DND-41 (cell line): ENCODE data around the gene CLASP1.

Experiments
- EZH2 ChIP-seq: IDR thresholded peaks from 3 replicates; pipeline ENCODE4 v1.6.1; 2012; ENCODE audit warnings: borderline replicate concordance, low read depth, mild to moderate bottlenecking, moderate library complexity, low read length, inconsistent platforms; ENCODE audit not compliant: severe bottlenecking
- TF ChIP-seq, protein P1 (sequence below): IDR thresholded peaks from 2 replicates; pipeline ENCODE4 v1.5.1; 2012; ENCODE audit warnings: borderline replicate concordance, low read length, moderate library complexity, mild to moderate bottlenecking; ENCODE audit not compliant: poor library complexity, severe bottlenecking; ENCODE audit errors: extremely low read depth

GRCh38 chr2:121469356-121469755 is 179.9 kb downstream of the CLASP1 start:
- TF ChIP-seq, protein P1, sequence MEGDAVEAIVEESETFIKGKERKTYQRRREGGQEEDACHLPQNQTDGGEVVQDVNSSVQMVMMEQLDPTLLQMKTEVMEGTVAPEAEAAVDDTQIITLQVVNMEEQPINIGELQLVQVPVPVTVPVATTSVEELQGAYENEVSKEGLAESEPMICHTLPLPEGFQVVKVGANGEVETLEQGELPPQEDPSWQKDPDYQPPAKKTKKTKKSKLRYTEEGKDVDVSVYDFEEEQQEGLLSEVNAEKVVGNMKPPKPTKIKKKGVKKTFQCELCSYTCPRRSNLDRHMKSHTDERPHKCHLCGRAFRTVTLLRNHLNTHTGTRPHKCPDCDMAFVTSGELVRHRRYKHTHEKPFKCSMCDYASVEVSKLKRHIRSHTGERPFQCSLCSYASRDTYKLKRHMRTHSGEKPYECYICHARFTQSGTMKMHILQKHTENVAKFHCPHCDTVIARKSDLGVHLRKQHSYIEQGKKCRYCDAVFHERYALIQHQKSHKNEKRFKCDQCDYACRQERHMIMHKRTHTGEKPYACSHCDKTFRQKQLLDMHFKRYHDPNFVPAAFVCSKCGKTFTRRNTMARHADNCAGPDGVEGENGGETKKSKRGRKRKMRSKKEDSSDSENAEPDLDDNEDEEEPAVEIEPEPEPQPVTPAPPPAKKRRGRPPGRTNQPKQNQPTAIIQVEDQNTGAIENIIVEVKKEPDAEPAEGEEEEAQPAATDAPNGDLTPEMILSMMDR = no peak
- TF ChIP-seq EZH2 = no peak
